Measurements from ENCODE around the gene BHLHE23.
"Not testable (repeated sequence)": the region's sequence is repeated elsewhere in the genome, so short reads cannot be mapped to it uniquely, and the experiment has no call there.

The BHLHE23 gene

GRCh38 chr20:62970307-62971210, 36.2 kb downstream of the BHLHE23 start:
- DNase-seq = no peak

- DNase-seq = no peak
Measured at GRCh38 chr20:62969939-62970306, 36.8 kb downstream of the BHLHE23 start.

- no peak for DNase-seq
Measured at GRCh38 chr20:62969179-62969760, 37.5 kb downstream of the BHLHE23 start.

- no peak for DNase-seq
Measured at GRCh38 chr20:62968378-62969178, 38.2 kb downstream of the BHLHE23 start.

GRCh38 chr20:62967628-62968351, 39.0 kb downstream of the BHLHE23 start:
- no peak for DNase-seq

GRCh38 chr20:62967149-62967501, 39.6 kb downstream of the BHLHE23 start:
- no peak for DNase-seq

- DNase-seq = no peak
Measured at GRCh38 chr20:62966212-62967148, 40.3 kb downstream of the BHLHE23 start.

GRCh38 chr20:62965363-62965771, 41.4 kb downstream of the BHLHE23 start:
- no peak for DNase-seq

GRCh38 chr20:62964700-62965099, 42.1 kb downstream of the BHLHE23 start:
- DNase-seq = no peak

GRCh38 chr20:62963614-62964397, 43.0 kb downstream of the BHLHE23 start:
- no peak for DNase-seq

GRCh38 chr20:62962891-62963613, 43.7 kb downstream of the BHLHE23 start:
- no peak for DNase-seq

GRCh38 chr20:62962221-62962879, 44.4 kb downstream of the BHLHE23 start:
- no peak for DNase-seq

GRCh38 chr20:62961799-62962198, 45.0 kb downstream of the BHLHE23 start:
- no peak for DNase-seq

- no peak for DNase-seq
Measured at GRCh38 chr20:62961310-62961783, 45.4 kb downstream of the BHLHE23 start.

GRCh38 chr20:62960446-62961309, 46.1 kb downstream of the BHLHE23 start:
- not testable (repeated sequence) for DNase-seq

GRCh38 chr20:62959998-62960436, 46.7 kb downstream of the BHLHE23 start:
- no peak for DNase-seq

- DNase-seq = no peak
Measured at GRCh38 chr20:62959101-62959971, 47.4 kb downstream of the BHLHE23 start.
